ENCODE data around the gene UBE2L6. TPM values are rescaled to one million over a fixed set of nuclear protein-coding genes. Genes with fewer than 3 reads are reported as not detected.

The UBE2L6 gene
- total RNA-seq, 2 donors from 2014 or later, result 8.1 to 22.5 TPM

GRCh38 chr11:57545883-57546282 lies 21.6 kb downstream of the UBE2L6 start:
- Histone ChIP-seq H3K4me3 (no peak overlapping the region), H3K36me3 (peaks cover 14% of the 10 kb centered on the region), H3K27me3 (no peaks in the 10 kb centered on the region), H3K4me1 (no peaks in the 10 kb centered on the region), H3K27ac (no peak overlapping the region), H3K9me3 (no peaks in the 10 kb centered on the region)
- no peak for DNase-seq (ENCODE audit: low spot score)
- TF ChIP-seq CTCF (IDR thresholded peaks at IDR 0.05), result no peak

- no peaks in the 10 kb centered on the region for H3K9me3 ChIP-seq
- no peak for TF ChIP-seq CTCF (IDR thresholded peaks at IDR 0.05)
- no peak overlapping the region for H3K4me3 ChIP-seq
- H3K27ac ChIP-seq, result no peak overlapping the region
- H3K4me1 ChIP-seq, result no peaks in the 10 kb centered on the region
- no peak for DNase-seq (ENCODE audit: low spot score)
- H3K36me3 ChIP-seq, result peaks cover 1% of the 10 kb centered on the region
- H3K27me3 ChIP-seq, result no peaks in the 10 kb centered on the region
Observed at GRCh38 chr11:57544566-57544965, 22.9 kb downstream of the UBE2L6 start.

GRCh38 chr11:57543593-57543992 lies 23.9 kb downstream of the UBE2L6 start:
- no peaks in the 10 kb centered on the region for H3K9me3 ChIP-seq
- H3K4me3 ChIP-seq, result no peak overlapping the region
- no peak for DNase-seq (ENCODE audit: low spot score)
- H3K27me3 ChIP-seq, result no peaks in the 10 kb centered on the region
- TF ChIP-seq CTCF (IDR thresholded peaks at IDR 0.05), result no peak
- no peak overlapping the region for H3K27ac ChIP-seq
- H3K4me1 ChIP-seq, result no peaks in the 10 kb centered on the region
- H3K36me3 ChIP-seq, result no peaks in the 10 kb centered on the region

GRCh38 chr11:57542582-57542981 lies 24.9 kb downstream of the UBE2L6 start:
- no peak for TF ChIP-seq CTCF (IDR thresholded peaks at IDR 0.05)
- Histone ChIP-seq H3K27me3 (no peaks in the 10 kb centered on the region), H3K36me3 (no peaks in the 10 kb centered on the region), H3K27ac (no peak overlapping the region), H3K4me3 (no peak overlapping the region), H3K9me3 (no peaks in the 10 kb centered on the region), H3K4me1 (no peaks in the 10 kb centered on the region)
- DNase-seq (ENCODE audit: low spot score), result no peak

DNA sequence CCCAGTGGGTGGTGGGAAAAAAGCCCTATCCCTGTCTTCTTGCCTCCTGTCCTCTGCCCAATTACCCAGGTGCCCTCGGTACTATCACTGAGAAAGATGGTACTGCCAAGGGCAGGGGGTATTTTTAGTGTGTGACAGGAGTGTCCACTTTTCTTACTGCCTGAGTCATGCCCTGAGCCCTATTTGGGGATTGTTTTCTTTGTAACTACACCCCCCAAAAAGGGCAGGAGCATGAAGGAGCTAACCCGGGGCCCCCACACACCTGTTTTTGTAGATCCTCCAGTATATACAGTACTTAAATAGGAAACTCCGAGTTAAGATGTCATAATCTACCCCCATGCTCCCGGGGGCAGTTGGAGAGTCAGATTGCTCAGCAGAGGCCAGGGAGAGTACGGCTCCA lies 26.3 kb downstream of the UBE2L6 start:
- no peaks in the 10 kb centered on the region for H3K4me1 ChIP-seq
- H3K27ac ChIP-seq, result no peak overlapping the region
- H3K27me3 ChIP-seq, result no peaks in the 10 kb centered on the region
- no peak overlapping the region for H3K4me3 ChIP-seq
- no peaks in the 10 kb centered on the region for H3K36me3 ChIP-seq
- no peak for TF ChIP-seq CTCF (IDR thresholded peaks at IDR 0.05)
- DNase-seq (ENCODE audit: low spot score), result no peak
- no peaks in the 10 kb centered on the region for H3K9me3 ChIP-seq

DNA sequence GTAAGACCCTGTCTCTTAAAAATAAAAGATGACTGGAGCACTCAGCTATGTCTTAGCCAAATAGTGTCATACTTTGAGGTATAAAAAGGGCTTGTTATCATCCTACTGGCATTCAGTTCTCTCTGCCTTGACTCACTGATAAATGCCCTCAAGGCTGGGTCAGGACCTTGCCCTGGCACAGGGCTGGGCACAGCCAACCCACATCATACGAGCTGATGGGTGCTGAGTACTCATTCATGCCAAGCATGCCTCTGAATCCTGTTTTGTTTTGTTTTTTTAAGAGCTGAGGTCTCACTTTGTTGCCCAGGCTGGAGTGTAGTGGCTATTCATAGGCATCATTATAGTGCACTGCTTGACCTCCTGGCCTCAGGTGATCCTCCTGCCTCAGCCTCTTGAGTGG lies 28.1 kb downstream of the UBE2L6 start:
- TF ChIP-seq CTCF (IDR thresholded peaks at IDR 0.05), result no peak
- H3K27ac ChIP-seq, result no peak overlapping the region

More for the DNA sequence above, 28.1 kb downstream of the UBE2L6 start:
- H3K36me3 ChIP-seq, result no peaks in the 10 kb centered on the region
- DNase-seq (ENCODE audit: low spot score), result no peak
- no peak overlapping the region for H3K4me3 ChIP-seq
- no peaks in the 10 kb centered on the region for H3K27me3 ChIP-seq
- H3K4me1 ChIP-seq, result no peaks in the 10 kb centered on the region
- H3K9me3 ChIP-seq, result no peaks in the 10 kb centered on the region

Measured in right atrium auricular region (tissue), 2 donors.